Measurements from ENCODE around the gene CASKIN1.

DNA sequence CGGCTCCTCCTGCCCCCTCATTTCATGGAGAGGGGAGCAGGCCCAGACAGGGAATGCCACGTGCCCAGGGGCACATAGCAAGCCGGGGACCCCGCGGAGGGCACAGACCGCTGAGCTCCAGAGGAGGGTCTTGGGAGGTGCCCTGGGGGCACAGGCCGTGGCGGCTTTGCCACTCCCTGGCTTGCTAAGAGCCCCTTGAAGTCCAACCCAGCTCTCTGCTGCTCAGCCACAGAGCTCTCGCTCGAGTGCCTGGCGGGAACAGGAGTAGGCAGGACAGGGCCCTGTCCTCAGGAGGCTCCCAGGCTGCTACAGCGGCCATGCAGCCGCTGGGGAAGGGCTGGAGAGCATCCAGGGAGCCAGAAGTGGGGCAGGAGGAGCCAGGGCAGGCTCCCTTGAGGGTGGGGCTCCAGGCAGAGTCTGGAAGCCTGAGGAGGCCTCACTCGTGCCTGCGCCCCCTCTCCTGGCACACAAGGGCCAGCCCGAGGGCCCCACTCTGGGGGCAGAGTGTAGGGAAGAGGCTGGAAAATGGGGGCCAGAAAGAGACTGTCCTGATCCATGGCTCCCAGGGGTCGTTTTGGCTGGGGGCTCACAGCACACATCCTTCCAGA, 52.4 kb downstream of the CASKIN1 start:
- TF ChIP-seq CTCF (IDR thresholded peaks at IDR 0.05; ENCODE audit: low read depth, low read length) (no peak), EZH2phosphoT487 (IDR thresholded peaks at IDR 0.05; ENCODE audit: low read depth) (no peak)

Data from OCI-LY3 (cell line).